Common myeloid progenitor, CD34-positive (primary cell): Measurements from ENCODE around the gene ZNF778. TPM values are rescaled to one million over a fixed set of nuclear protein-coding genes. Genes with fewer than 3 reads are reported as not detected.

Experiments used
- CTCF ChIA-PET: fragments of 350-600 bp; sonication (Branson Sonifier 250); formaldehyde crosslinking; loops from one replicate; lab custom pipeline; 2021; ENCODE audit warnings: antibody characterized with exemption; lab: Charles Lee
- POLR2A ChIA-PET: fragments of 350-600 bp; sonication (Branson Sonifier 250); formaldehyde crosslinking; loops from one replicate; lab custom pipeline; 2021; ENCODE audit warnings: antibody characterized with exemption; lab: Charles Lee
- DNase-seq, 3 donors: peaks; one replicate each; pipeline versions ENCODE4 v3.0.0 to v3.0.0-alpha.2; 2013
- H3K27ac ChIP-seq, 2 experiments: 1 replicate in 1 of 2; 2 replicates in 1 of 2; pipeline ENCODE4 v1.7.0; 2013; ENCODE audit warnings: inconsistent platforms in 2 of 2, low read length in 2 of 2, mild to moderate bottlenecking in 2 of 2, low read depth in 1 of 2, moderate library complexity in 1 of 2; ENCODE audit not compliant: severe bottlenecking in 2 of 2, insufficient read depth in 1 of 2, poor library complexity in 1 of 2
- H3K27me3 ChIP-seq, 5 experiments: replicated peaks in 2 of 5; 1 replicate in 3 of 5; 2 replicates in 2 of 5; pipeline versions ENCODE4 v1.6.1 to v1.7.0; 2013; ENCODE audit warnings: low read length in 4 of 5, mild to moderate bottlenecking in 2 of 5, moderate library complexity in 2 of 5, inconsistent platforms in 1 of 5; ENCODE audit not compliant: insufficient read depth in 5 of 5, control insufficient read depth in 4 of 5
- H3K36me3 ChIP-seq, 4 experiments: 1 replicate in 2 of 4; 2 replicates in 2 of 4; pipeline versions ENCODE4 v1.6.1 to v1.7.0; 2013; ENCODE audit warnings: low read length in 3 of 4, control low read depth in 1 of 4, mild to moderate bottlenecking in 1 of 4; ENCODE audit not compliant: control insufficient read depth in 4 of 4, insufficient read depth in 4 of 4
- H3K4me1 ChIP-seq, 4 experiments: 1 replicate in 3 of 4; 2 replicates in 1 of 4; pipeline versions ENCODE4 v1.6.1 to v1.7.1; 2013; ENCODE audit warnings: low read length in 3 of 4, mild to moderate bottlenecking in 3 of 4, control low read depth in 1 of 4, inconsistent platforms in 1 of 4, moderate library complexity in 1 of 4; ENCODE audit not compliant: control insufficient read depth in 4 of 4, insufficient read depth in 4 of 4; ENCODE audit errors: control extremely low read depth in 1 of 4
- H3K4me3 ChIP-seq, 7 experiments: 1 replicate in 4 of 7; 2 replicates in 3 of 7; pipeline versions ENCODE4 v1.5.1 to v1.7.0; 2013; ENCODE audit warnings: mild to moderate bottlenecking in 7 of 7, low read length in 6 of 7, moderate library complexity in 6 of 7, inconsistent platforms in 2 of 7, low read depth in 2 of 7, control low read depth in 1 of 7; ENCODE audit not compliant: insufficient read depth in 4 of 7, control insufficient read depth in 1 of 7; ENCODE audit errors: extremely low read depth in 1 of 7
- H3K9me3 ChIP-seq, 5 experiments: 1 replicate in 4 of 5; 2 replicates in 1 of 5; pipeline versions ENCODE4 v1.6.1 to v1.7.1; 2013; ENCODE audit warnings: low read length in 4 of 5, mild to moderate bottlenecking in 2 of 5, inconsistent platforms in 1 of 5, low read depth in 1 of 5, moderate library complexity in 1 of 5; ENCODE audit not compliant: control insufficient read depth in 4 of 5, insufficient read depth in 2 of 5; ENCODE audit errors: control extremely low read depth in 1 of 5
- WGBS: methylation state at CpG from one replicate; pipeline ENCODE4 v1.1.5; 2013; ENCODE audit not compliant: insufficient coverage; 5-methylcytosine and 5-hydroxymethylcytosine counted together
- polyA plus RNA-seq: library from polyadenylated mRNA; unstranded; fragments of 120-200 nt; gene quantifications from one replicate; pipeline ENCODE4 v1.2.1, GENCODE V29; 2013

The ZNF778 gene
- 4.3 TPM for polyA plus RNA-seq

- WGBS, result under 1% methylated on average over 90 of the region's 91 CpGs
- ChIA-PET CTCF (interaction anchor here (0.9 to 1.6 kb wide), 5 partner anchors 71 to 480 kb away, joined by 3 to 5 read pairs (median 3); partner anchors contain the start of gene APRT), POLR2A (interaction anchor here (0.7 to 1.2 kb wide), 4 partner anchors 29 to 407 kb away, joined by 3 read pairs; partner anchors contain the start of gene CBFA2T3)
- Histone ChIP-seq H3K27ac (peak within 1 kb of the TSS; percentile 91 to 97), H3K9me3 (no peaks in the 10 kb centered on the region), H3K27me3 (no peaks in the 10 kb centered on the region), H3K4me1 (peaks cover 9 to 19% (median 14%) of the 10 kb centered on the region in 4 experiments), H3K4me3 (peak within 1 kb of the TSS; percentile 89 to 99 (median 95)), H3K36me3 (peaks cover 0 to 18% (median 13%) of the 10 kb centered on the region in 4 experiments)
- peak; percentile 85 to 92 (median 86) for DNase-seq
Observed at GRCh38 chr16:89217388-89218191, at the start of gene ZNF778. Gene ZNF778 (plus strand): TSS chr16:89217703. CDS start chr16:89221128, 3,425 bp downstream.

GRCh38 chr16:89168381-89169189, 48.9 kb upstream of the ZNF778 start:
- Histone ChIP-seq H3K27ac (no peak overlapping the region), H3K4me3 (no peak overlapping the region), H3K36me3 (no peaks in the 10 kb centered on the region), H3K9me3 (no peaks in the 10 kb centered on the region), H3K27me3 (peaks cover 0 to 18% (median 5%) of the 10 kb centered on the region in 5 experiments), H3K4me1 (peaks cover 0 to 23% (median 20%) of the 10 kb centered on the region in 4 experiments)
- 89% methylated on average over 12 of the region's 23 CpGs for WGBS
- DNase-seq, result no peak
- ChIA-PET POLR2A (no interaction called here), CTCF (interaction anchor here (0.8 to 1.7 kb wide), 4 partner anchors 11 to 431 kb away, joined by 3 to 5 read pairs (median 4); no protein-coding TSS in a partner anchor)

- DNase-seq, result no peak
- Histone ChIP-seq H3K4me1 (peaks cover 0 to 23% (median 20%) of the 10 kb centered on the region in 4 experiments), H3K9me3 (no peaks in the 10 kb centered on the region), H3K27ac (no peak overlapping the region), H3K27me3 (peaks cover 0 to 18% (median 5%) of the 10 kb centered on the region in 5 experiments), H3K4me3 (no peak overlapping the region), H3K36me3 (no peaks in the 10 kb centered on the region)
- ChIA-PET POLR2A (interaction anchor here (0.7 kb wide), 1 partner anchor 18 kb away, joined by 4 read pairs; no protein-coding TSS in a partner anchor), CTCF (interaction anchor here (1.1 to 1.7 kb wide), 3 partner anchors 46 to 432 kb away, joined by 3 to 5 read pairs (median 3); no protein-coding TSS in a partner anchor)
- 81% methylated on average over 11 of the region's 14 CpGs for WGBS
Observed at GRCh38 chr16:89169778-89170177, 47.7 kb upstream of the ZNF778 start.

GRCh38 chr16:89170346-89171215, 46.9 kb upstream of the ZNF778 start:
- H3K9me3 ChIP-seq, result no peaks in the 10 kb centered on the region
- POLR2A ChIA-PET, result no interaction called here

GRCh38 chr16:89171216-89172170, 46.0 kb upstream of the ZNF778 start, which contains the start of gene CDH15:
Gene CDH15 (plus strand): TSS chr16:89171748. CDS start chr16:89171832, 84 bp downstream.
- DNase-seq, result peak; percentile 94 to 96 (median 96)
- peaks cover 0 to 29% (median 23%) of the 10 kb centered on the region in 4 experiments for H3K4me1 ChIP-seq
- POLR2A ChIA-PET, result interaction anchor here (0.6 kb wide), 1 partner anchor 23 kb away, joined by 3 read pairs; no protein-coding TSS in a partner anchor
- CTCF ChIA-PET, result interaction anchor here (0.9 to 1.2 kb wide), 2 partner anchors 42 to 53 kb away, joined by 3 to 5 read pairs; no protein-coding TSS in a partner anchor
- peak within 1 kb of the TSS in 5 of 7 experiments; percentile 6 to 67 (median 48) for H3K4me3 ChIP-seq
- H3K36me3 ChIP-seq, result no peaks in the 10 kb centered on the region
- no peak within 1 kb of the TSS for H3K27ac ChIP-seq
- H3K27me3 ChIP-seq, result peaks cover 0 to 18% (median 5%) of the 10 kb centered on the region in 5 experiments
- 6% methylated on average over 47 of the region's 74 CpGs for WGBS
- H3K9me3 ChIP-seq, result no peaks in the 10 kb centered on the region

More at GRCh38 chr16:89170346-89171215, 46.9 kb upstream of the ZNF778 start:
- peaks cover 0 to 18% (median 5%) of the 10 kb centered on the region in 5 experiments for H3K27me3 ChIP-seq
- H3K27ac ChIP-seq, result no peak overlapping the region
- no peaks in the 10 kb centered on the region for H3K36me3 ChIP-seq
- peak in 1 of 3 donors; percentile 43 for DNase-seq
- 9% methylated on average over 22 of the region's 34 CpGs for WGBS
- H3K4me3 ChIP-seq, result peak overlapping the region in 4 of 7 experiments; percentile 23 to 67 (median 50)
- peaks cover 0 to 26% (median 22%) of the 10 kb centered on the region in 4 experiments for H3K4me1 ChIP-seq
- CTCF ChIA-PET, result interaction anchor here (0.9 to 1.7 kb wide), 4 partner anchors 43 to 433 kb away, joined by 3 to 5 read pairs (median 4); no protein-coding TSS in a partner anchor
